Suprapubic skin (tissue), 4 donors: ENCODE measurements around the gene VAT1L. TPM values are rescaled to one million over a fixed set of nuclear protein-coding genes. Genes with fewer than 3 reads are reported as not detected.

ENCODE experiments used
- DNase-seq, 2 donors: peaks; one replicate each; pipeline ENCODE4 v3.0.0-alpha.2; 2019; ENCODE audit warnings: low spot score in 2 of 2
- H3K27ac ChIP-seq: fragments of 200-600 bp; sonication (generic); one replicate; pipeline ENCODE4 v1.5.1; 2019
- H3K27me3 ChIP-seq: fragments of 200-600 bp; sonication (generic); one replicate; pipeline ENCODE4 v1.5.1; 2019
- H3K36me3 ChIP-seq: fragments of 200-600 bp; sonication (generic); one replicate; pipeline ENCODE4 v1.5.1; 2019
- H3K4me1 ChIP-seq: fragments of 200-600 bp; sonication (generic); one replicate; pipeline ENCODE4 v1.5.1; 2019
- H3K4me3 ChIP-seq: fragments of 200-600 bp; sonication (generic); one replicate; pipeline ENCODE4 v1.5.1; 2019; ENCODE audit warnings: mild to moderate bottlenecking
- H3K9me3 ChIP-seq: fragments of 200-600 bp; sonication (generic); one replicate; pipeline ENCODE4 v1.5.1; 2019
- EP300 ChIP-seq: sonication (generic); formaldehyde crosslinking; IDR thresholded peaks from one replicate; pipeline ENCODE4 v1.6.1; 2017; ENCODE audit warnings: antibody characterized with exemption
- POLR2A ChIP-seq, 2 donors: fragments of 450-650 bp; IDR thresholded peaks; one replicate each; pipeline ENCODE4 v1.6.1; 2017; ENCODE audit warnings: antibody characterized with exemption in 2 of 2, mild to moderate bottlenecking in 2 of 2, moderate library complexity in 2 of 2
- POLR2AphosphoS5 ChIP-seq, 3 donors: sonication (generic); formaldehyde crosslinking; IDR thresholded peaks; one replicate each; pipeline ENCODE4 v1.6.1; 2017; ENCODE audit warnings: antibody characterized with exemption in 3 of 3
- WGBS: methylation state at CpG from one replicate; pipeline ENCODE4 v1.1.5; 2018; 5-methylcytosine and 5-hydroxymethylcytosine counted together
- total RNA-seq, 4 donors: library from RNA; depleted of rRNA; stranded (reverse); fragments of >200 nt; gene quantifications; one replicate each; pipeline ENCODE4 v1.1.0, GENCODE V29; 2016
- TF ChIP-seq, protein P1 (sequence below), 2 donors: fragments of 200-600 bp in 1 of 2; fragments of 450-650 bp in 1 of 2; sonication (generic) in 1 of 2; IDR thresholded peaks; one replicate each; pipeline ENCODE4 v1.5.1; 2016 to 2019; ENCODE audit warnings: antibody characterized with exemption in 2 of 2, mild to moderate bottlenecking in 1 of 2, moderate library complexity in 1 of 2

Gene VAT1L
- total RNA-seq, 4 donors from 2014 or later = 0.15 TPM; not detected in 3

DNA sequence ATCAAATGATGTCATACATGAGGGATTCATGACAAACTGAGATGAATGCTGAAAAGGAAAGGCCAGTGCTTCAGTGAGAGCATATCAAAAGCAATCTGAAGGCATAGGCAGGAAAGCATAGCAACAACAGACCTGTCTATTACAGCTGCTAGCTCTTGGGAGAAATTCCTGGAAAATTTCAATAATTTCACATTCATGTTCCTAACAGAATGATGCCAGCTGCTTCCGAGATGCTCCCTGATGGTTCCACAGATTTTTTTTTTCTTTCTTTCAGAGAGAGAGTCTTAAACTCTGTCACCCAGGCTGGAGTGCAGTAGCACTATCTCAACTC is 183.7 kb downstream of the VAT1L start:
- WGBS = 53% methylated on average over 1 of the region's 1 CpG
- Histone ChIP-seq H3K27me3 (peaks cover 4% of the 10 kb centered on the region), H3K4me3 (no peak overlapping the region), H3K4me1 (no peaks in the 10 kb centered on the region), H3K27ac (no peak overlapping the region), H3K36me3 (no peaks in the 10 kb centered on the region), H3K9me3 (no peaks in the 10 kb centered on the region)
- TF ChIP-seq POLR2AphosphoS5 (IDR thresholded peaks at IDR 0.05) (no peak), EP300 (no peak), POLR2A (IDR thresholded peaks at IDR 0.05) (no peak)
- TF ChIP-seq, protein P1, sequence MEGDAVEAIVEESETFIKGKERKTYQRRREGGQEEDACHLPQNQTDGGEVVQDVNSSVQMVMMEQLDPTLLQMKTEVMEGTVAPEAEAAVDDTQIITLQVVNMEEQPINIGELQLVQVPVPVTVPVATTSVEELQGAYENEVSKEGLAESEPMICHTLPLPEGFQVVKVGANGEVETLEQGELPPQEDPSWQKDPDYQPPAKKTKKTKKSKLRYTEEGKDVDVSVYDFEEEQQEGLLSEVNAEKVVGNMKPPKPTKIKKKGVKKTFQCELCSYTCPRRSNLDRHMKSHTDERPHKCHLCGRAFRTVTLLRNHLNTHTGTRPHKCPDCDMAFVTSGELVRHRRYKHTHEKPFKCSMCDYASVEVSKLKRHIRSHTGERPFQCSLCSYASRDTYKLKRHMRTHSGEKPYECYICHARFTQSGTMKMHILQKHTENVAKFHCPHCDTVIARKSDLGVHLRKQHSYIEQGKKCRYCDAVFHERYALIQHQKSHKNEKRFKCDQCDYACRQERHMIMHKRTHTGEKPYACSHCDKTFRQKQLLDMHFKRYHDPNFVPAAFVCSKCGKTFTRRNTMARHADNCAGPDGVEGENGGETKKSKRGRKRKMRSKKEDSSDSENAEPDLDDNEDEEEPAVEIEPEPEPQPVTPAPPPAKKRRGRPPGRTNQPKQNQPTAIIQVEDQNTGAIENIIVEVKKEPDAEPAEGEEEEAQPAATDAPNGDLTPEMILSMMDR (IDR thresholded peaks at IDR 0.05) = no peak
- no peak for DNase-seq

DNA sequence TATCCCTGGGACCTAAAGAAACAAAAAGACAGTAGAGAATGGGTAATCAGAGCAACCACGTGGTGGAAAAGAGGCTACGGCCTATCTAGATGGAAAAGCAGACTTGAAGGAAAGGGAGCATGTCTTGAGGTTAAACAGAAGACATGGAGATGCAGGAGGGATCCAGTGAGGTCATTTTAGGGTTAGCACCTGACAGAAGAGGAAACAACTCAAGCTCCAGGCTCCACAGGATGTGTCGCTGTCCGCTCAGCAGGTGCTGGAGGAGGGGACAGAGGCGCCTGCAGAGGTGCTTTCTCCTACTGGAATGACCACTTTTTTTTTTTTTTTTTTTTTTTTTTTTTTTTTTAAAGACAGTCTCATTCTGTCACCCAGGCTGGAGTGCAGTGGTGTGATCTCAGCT is 186.5 kb downstream of the VAT1L start:
- H3K4me3 ChIP-seq = no peak overlapping the region
- no peak for DNase-seq
- no peak overlapping the region for H3K27ac ChIP-seq
- H3K9me3 ChIP-seq = no peaks in the 10 kb centered on the region
- H3K27me3 ChIP-seq = peaks cover 4% of the 10 kb centered on the region
- H3K4me1 ChIP-seq = no peaks in the 10 kb centered on the region
- TF ChIP-seq POLR2AphosphoS5 (IDR thresholded peaks at IDR 0.05) = no peak
- H3K36me3 ChIP-seq = no peaks in the 10 kb centered on the region
- 75% methylated on average over 5 of the region's 5 CpGs for WGBS

DNA sequence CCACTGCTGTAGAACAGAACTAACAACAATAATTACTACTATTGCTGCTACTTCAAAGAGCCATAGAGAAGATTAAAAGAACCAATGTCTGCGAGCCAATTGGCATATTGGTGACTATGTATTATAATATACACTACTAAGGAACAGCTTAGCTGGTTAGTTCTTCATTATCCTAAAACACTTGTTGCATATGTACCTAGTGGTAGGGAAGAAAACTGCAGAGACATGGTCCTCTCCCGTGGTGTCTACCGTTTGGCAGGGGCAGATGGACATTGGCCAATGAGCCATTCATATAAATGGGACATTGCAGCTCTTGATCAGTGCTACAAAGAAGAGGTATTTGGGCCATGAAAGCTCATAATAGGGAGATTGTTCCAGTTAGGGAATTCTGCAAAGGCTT is 187.6 kb downstream of the VAT1L start:
- no peak overlapping the region for H3K4me3 ChIP-seq
- H3K4me1 ChIP-seq = no peaks in the 10 kb centered on the region
- H3K36me3 ChIP-seq = no peaks in the 10 kb centered on the region
- H3K27me3 ChIP-seq = peaks cover 4% of the 10 kb centered on the region
- H3K9me3 ChIP-seq = no peaks in the 10 kb centered on the region
- no peak overlapping the region for H3K27ac ChIP-seq
- WGBS = 53% methylated on average over 3 of the region's 3 CpGs
- TF ChIP-seq POLR2AphosphoS5 (IDR thresholded peaks at IDR 0.05) (no peak), POLR2A (IDR thresholded peaks at IDR 0.05) (no peak), EP300 (no peak)
- TF ChIP-seq, protein P1 (IDR thresholded peaks at IDR 0.05) = no peak
- DNase-seq = no peak

DNA sequence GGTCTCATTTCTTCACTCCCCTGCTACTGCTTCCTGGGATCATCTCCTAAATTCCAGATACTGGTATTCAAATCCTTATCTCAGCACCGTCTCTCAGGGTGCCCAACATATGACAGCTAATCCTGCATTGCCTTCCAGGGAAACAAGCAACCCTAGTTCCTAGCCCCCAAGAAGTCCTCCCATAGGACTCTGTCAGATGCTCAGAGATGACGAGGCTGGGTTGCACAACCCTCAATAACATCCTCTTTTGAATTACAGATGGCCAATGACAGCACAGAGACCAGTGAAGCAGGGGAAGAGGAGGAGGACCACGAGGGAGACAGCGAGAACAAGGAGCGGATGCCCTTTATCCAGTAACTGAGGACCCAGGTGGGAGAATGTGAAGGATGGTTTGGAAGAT is 189.0 kb downstream of the VAT1L start:
- no peaks in the 10 kb centered on the region for H3K36me3 ChIP-seq
- TF ChIP-seq POLR2AphosphoS5 (IDR thresholded peaks at IDR 0.05) (no peak), EP300 (no peak), POLR2A (IDR thresholded peaks at IDR 0.05) (no peak)
- TF ChIP-seq, protein P1 (IDR thresholded peaks at IDR 0.05) = no peak
- 74% methylated on average over 5 of the region's 5 CpGs for WGBS

DNA sequence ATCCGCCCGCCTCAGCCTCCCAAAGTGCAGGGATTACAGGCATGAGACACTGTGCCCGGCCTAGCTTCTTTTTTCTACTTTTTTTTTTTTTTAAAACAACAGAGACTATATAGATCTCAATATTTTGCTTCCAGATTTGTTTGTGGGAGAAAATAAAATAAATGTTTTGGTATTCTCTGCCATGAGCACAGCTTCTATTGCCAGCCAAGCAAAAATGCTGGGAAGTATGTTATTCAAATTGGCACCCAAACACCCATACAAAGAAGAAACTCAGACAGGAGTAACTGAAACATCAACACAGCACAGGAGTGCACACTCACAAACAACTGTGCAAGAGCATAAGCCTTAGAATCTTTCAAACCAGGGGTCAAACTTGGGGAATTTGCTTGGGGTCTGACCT is 196.7 kb downstream of the VAT1L start:
- WGBS = 95% methylated on average over 3 of the region's 3 CpGs
- no peak for TF ChIP-seq EP300
- TF ChIP-seq POLR2A (IDR thresholded peaks at IDR 0.05) = no peak
- TF ChIP-seq, protein P1 (IDR thresholded peaks at IDR 0.05) = no peak
- no peak for TF ChIP-seq POLR2AphosphoS5 (IDR thresholded peaks at IDR 0.05)
- no peak overlapping the region for H3K27ac ChIP-seq
- no peaks in the 10 kb centered on the region for H3K36me3 ChIP-seq
- no peak overlapping the region for H3K4me3 ChIP-seq
- H3K9me3 ChIP-seq = no peaks in the 10 kb centered on the region
- no peaks in the 10 kb centered on the region for H3K4me1 ChIP-seq
- DNase-seq = no peak
- no peaks in the 10 kb centered on the region for H3K27me3 ChIP-seq

More for the DNA sequence above, 189.0 kb downstream of the VAT1L start:
- Histone ChIP-seq H3K4me3 (no peak overlapping the region), H3K9me3 (no peaks in the 10 kb centered on the region), H3K4me1 (no peaks in the 10 kb centered on the region), H3K27ac (no peak overlapping the region), H3K27me3 (peaks cover 4% of the 10 kb centered on the region)
- DNase-seq = no peak

DNA sequence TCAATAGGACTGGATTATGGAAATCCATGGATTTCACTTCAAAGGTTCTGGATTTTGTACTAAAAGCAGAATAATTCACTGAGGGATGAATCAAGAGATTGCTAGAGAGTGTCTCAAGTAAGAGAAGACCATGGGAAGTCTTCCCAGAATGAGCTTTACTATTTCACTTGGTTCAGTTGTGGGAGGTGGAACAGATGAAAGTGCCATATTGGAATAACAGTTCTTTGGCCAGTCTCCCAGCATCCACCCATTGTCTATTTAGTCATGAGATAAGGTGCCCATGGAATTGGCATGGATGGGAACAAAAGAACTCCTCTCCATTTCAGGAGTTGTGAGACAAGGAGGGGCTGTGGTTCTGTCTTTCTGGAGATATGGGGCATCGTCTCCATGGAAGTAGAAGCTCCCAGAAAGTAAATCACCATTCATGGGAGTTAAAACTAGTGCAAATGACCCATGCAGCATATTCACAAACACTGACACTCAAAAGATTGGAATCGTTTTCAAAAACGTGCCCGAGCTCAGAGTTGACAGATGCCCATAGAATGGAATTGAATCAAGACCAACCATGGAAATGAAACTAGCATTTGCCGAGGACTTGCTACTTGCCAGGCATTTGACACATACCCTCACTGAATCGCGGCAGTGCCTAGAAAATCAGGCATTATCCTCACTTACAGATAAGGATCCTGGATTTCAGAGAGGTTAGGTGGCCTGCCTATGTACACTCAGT is 197.8 kb downstream of the VAT1L start:
- H3K4me3 ChIP-seq = no peak overlapping the region
- no peaks in the 10 kb centered on the region for H3K27me3 ChIP-seq
- H3K4me1 ChIP-seq = no peaks in the 10 kb centered on the region
- H3K36me3 ChIP-seq = no peaks in the 10 kb centered on the region
- no peak for DNase-seq
- no peak overlapping the region for H3K27ac ChIP-seq
- 93% methylated on average over 7 of the region's 7 CpGs for WGBS
- TF ChIP-seq POLR2A (IDR thresholded peaks at IDR 0.05) (no peak), EP300 (no peak), POLR2AphosphoS5 (IDR thresholded peaks at IDR 0.05) (no peak)
- TF ChIP-seq, protein P1 (IDR thresholded peaks at IDR 0.05) = no peak
- H3K9me3 ChIP-seq = no peaks in the 10 kb centered on the region
